ENCODE data around the gene LAMTOR1. TPM values are rescaled to one million over a fixed set of nuclear protein-coding genes. Genes with fewer than 3 reads are reported as not detected.

Gene LAMTOR1
- total and polyA plus RNA-seq, 2 experiments from 2014 or later: 100 to 180 TPM

DNA sequence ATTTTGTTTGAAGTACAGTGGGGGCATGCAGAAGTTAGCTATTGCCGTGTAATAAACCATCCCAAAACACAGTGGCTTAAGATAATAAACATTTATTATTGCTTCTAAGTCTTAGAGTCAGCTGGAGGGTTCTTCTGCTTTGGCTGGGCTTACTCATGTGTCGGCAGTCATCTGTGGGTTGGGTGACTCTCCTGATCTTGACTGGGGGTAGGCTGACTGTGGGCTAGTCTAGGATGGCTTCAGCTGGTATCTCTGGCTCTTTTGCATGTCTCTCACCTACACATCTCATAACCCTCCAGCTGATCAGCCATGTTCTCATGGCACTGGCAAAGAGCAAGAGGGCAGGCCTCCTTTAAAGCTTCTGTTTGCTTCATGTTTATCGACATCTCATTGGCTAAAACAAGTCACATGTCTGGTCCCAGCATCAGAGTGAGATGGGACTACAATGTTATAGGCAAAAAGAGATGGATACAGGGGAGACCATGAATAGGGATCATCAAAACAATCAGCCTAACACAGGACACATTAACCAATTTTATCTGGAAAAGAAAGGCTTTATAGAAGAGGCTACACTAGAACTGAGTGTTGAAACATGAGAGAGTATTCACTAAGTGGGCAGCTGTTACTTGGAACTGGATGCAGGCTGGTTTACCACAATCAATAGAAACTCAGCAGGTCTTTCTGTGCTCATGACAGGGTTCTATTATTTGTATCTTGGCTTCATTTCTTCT lies 17.3 kb downstream of the LAMTOR1 start:
- Histone ChIP-seq H3K36me3 (no peaks in the 10 kb centered on the region), H3K4me1 (ENCODE audit: low read depth) (no peaks in the 10 kb centered on the region), H3K27ac (no peak overlapping the region), H3K27me3 (no peaks in the 10 kb centered on the region), H3K4me3 (no peak overlapping the region), H3K9me3 (ENCODE audit: low read depth) (no peaks in the 10 kb centered on the region)
- TF ChIP-seq, protein P1, sequence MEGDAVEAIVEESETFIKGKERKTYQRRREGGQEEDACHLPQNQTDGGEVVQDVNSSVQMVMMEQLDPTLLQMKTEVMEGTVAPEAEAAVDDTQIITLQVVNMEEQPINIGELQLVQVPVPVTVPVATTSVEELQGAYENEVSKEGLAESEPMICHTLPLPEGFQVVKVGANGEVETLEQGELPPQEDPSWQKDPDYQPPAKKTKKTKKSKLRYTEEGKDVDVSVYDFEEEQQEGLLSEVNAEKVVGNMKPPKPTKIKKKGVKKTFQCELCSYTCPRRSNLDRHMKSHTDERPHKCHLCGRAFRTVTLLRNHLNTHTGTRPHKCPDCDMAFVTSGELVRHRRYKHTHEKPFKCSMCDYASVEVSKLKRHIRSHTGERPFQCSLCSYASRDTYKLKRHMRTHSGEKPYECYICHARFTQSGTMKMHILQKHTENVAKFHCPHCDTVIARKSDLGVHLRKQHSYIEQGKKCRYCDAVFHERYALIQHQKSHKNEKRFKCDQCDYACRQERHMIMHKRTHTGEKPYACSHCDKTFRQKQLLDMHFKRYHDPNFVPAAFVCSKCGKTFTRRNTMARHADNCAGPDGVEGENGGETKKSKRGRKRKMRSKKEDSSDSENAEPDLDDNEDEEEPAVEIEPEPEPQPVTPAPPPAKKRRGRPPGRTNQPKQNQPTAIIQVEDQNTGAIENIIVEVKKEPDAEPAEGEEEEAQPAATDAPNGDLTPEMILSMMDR (IDR thresholded peaks at IDR 0.05; ENCODE audit: low read depth, low read length): no peak
- no peak for DNase-seq (ENCODE audit: low read depth in 1 of 2, low spot score in 1 of 2)

DNA sequence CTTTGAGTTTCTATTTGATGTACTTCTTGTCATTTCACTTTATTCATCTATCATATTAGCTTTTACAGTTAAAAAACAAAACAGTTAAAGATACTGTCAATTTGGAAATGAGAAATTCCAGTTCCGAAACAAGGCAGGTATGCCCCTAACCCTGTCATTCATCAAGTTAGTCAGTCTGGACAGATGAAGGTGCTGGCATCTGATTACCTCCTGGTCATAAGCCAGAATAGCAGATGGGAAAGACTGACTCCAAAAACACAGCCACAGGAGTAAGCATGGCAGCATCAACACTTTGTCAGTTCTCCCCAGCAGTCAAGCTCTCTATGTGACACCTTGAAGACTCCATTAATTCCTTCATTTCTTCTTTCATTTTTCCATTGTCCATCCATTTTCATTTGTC lies 18.1 kb downstream of the LAMTOR1 start:
- TF ChIP-seq, protein P1 (IDR thresholded peaks at IDR 0.05; ENCODE audit: low read depth, low read length): no peak
- no peaks in the 10 kb centered on the region for H3K27me3 ChIP-seq

DNA sequence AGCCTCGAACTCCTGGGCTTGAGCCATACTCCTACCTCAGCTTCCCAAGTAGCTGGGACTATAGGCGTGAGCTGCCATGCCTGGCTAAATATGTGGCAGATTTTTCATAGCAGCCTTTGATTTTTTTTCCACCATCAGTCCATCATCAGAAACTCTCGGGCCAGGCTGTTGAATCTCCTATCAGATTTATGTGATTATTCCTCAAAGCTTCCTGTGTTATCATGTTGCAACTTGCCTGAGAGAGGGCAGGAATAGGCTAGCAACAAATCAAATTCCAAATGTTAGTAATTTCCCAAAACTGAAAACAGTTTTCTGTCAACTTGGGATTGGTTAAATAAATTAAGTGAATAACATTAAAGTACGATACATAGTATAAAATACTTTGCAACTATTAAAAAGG lies 19.0 kb downstream of the LAMTOR1 start:
- Histone ChIP-seq H3K27me3 (no peaks in the 10 kb centered on the region), H3K27ac (no peak overlapping the region), H3K4me3 (no peak overlapping the region), H3K9me3 (ENCODE audit: low read depth) (no peaks in the 10 kb centered on the region), H3K4me1 (ENCODE audit: low read depth) (no peaks in the 10 kb centered on the region), H3K36me3 (no peaks in the 10 kb centered on the region)
- TF ChIP-seq, protein P1 (IDR thresholded peaks at IDR 0.05; ENCODE audit: low read depth, low read length): no peak
- no peak for DNase-seq (ENCODE audit: low read depth in 1 of 2, low spot score in 1 of 2)

More for the DNA sequence above, 18.1 kb downstream of the LAMTOR1 start:
- no peaks in the 10 kb centered on the region for H3K36me3 ChIP-seq
- H3K4me1 ChIP-seq (ENCODE audit: low read depth): no peaks in the 10 kb centered on the region
- no peaks in the 10 kb centered on the region for H3K9me3 ChIP-seq (ENCODE audit: low read depth)
- no peak overlapping the region for H3K27ac ChIP-seq
- no peak for DNase-seq (ENCODE audit: low read depth in 1 of 2, low spot score in 1 of 2)
- no peak overlapping the region for H3K4me3 ChIP-seq

DNA sequence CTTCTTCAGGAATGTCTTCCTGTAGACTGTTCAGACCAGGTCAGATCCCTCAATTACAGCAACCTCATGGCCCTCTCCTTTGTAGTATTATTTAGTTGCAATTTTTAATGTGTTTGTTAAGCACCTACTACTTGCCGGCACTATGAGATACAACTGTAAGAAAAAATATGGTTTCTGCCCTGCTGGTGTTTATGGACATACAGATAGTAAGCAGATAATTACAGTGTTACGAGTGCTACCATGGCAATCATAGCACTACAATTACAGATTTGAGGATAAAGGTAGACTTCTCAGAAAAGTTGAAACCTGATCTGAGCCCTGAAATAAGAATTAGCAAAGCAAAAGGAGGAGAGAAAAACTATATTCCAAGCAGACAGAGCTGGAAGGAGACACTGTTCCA lies 19.7 kb downstream of the LAMTOR1 start:
- H3K36me3 ChIP-seq: no peaks in the 10 kb centered on the region
- no peak for DNase-seq (ENCODE audit: low read depth in 1 of 2, low spot score in 1 of 2)
- no peaks in the 10 kb centered on the region for H3K9me3 ChIP-seq (ENCODE audit: low read depth)
- no peak overlapping the region for H3K27ac ChIP-seq
- H3K4me1 ChIP-seq (ENCODE audit: low read depth): no peaks in the 10 kb centered on the region
- TF ChIP-seq, protein P1 (IDR thresholded peaks at IDR 0.05; ENCODE audit: low read depth, low read length): no peak
- no peak overlapping the region for H3K4me3 ChIP-seq
- H3K27me3 ChIP-seq: no peaks in the 10 kb centered on the region

DNA sequence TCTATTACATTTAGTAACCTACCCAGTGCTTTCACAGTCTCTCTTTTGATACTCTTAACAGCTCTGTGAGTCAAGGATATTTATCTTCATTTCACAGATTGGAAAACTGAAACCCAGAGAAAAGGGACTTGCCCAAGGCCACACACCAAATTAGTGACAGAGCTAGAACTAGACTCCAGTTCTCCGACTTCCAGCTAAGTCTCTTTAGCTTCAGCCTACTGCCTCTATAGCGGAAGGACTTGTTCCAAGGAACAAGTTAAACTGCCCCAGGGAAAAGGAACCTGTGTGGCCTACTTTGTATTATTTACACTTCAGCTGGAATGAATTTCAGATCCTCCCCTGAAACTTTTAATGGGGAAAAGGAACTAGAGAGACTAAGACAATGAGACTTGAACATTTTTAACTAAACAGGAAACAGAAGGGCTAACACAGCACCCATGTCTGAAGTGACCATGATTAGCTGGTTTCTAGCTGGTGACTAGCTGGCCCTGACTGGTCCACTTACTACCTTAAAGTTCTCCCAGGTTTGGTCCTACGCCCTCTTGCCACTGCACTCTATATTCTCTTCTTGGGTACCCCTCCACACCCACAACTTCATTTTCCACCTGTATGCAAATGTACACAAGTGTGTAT lies 21.2 kb downstream of the LAMTOR1 start:
- no peak for DNase-seq (ENCODE audit: low read depth in 1 of 2, low spot score in 1 of 2)
- Histone ChIP-seq H3K9me3 (ENCODE audit: low read depth) (no peaks in the 10 kb centered on the region), H3K4me3 (no peak overlapping the region), H3K27ac (no peak overlapping the region), H3K36me3 (no peaks in the 10 kb centered on the region), H3K4me1 (ENCODE audit: low read depth) (no peaks in the 10 kb centered on the region), H3K27me3 (no peaks in the 10 kb centered on the region)
- TF ChIP-seq, protein P1 (IDR thresholded peaks at IDR 0.05; ENCODE audit: low read depth, low read length): no peak
